ENCODE measurements around the gene SORL1.
A peak's percentile ranks its signal among the peaks of the same experiment; 100 is the strongest.

SORL1 gene

GRCh38 chr11:121521145-121522042 is 69.3 kb downstream of the SORL1 start:
- H3K27me3 ChIP-seq, result no peaks in the 10 kb centered on the region
- peaks cover 7% of the 10 kb centered on the region for H3K9me3 ChIP-seq
- H3K36me3 ChIP-seq, result peaks cover 99% of the 10 kb centered on the region
- H3K4me3 ChIP-seq (ENCODE audit: low read depth in 1 of 2, low read length in 1 of 2), result no peak overlapping the region
- no peak for TF ChIP-seq CTCF (IDR thresholded peaks at IDR 0.05)
- H3K27ac ChIP-seq, result no peak overlapping the region
- H3K4me1 ChIP-seq (ENCODE audit: control insufficient read depth in 1 of 2, insufficient read depth in 1 of 2, low read depth in 1 of 2, low read length in 1 of 2), result peaks cover 6 to 19% of the 10 kb centered on the region in 2 experiments

GRCh38 chr11:121522043-121522941 is 70.2 kb downstream of the SORL1 start:
- H3K27ac ChIP-seq, result no peak overlapping the region
- H3K4me1 ChIP-seq (ENCODE audit: control insufficient read depth in 1 of 2, insufficient read depth in 1 of 2, low read depth in 1 of 2, low read length in 1 of 2), result peaks cover 6 to 19% of the 10 kb centered on the region in 2 experiments
- H3K9me3 ChIP-seq, result peaks cover 7% of the 10 kb centered on the region
- H3K4me3 ChIP-seq (ENCODE audit: low read depth in 1 of 2, low read length in 1 of 2), result no peak overlapping the region
- TF ChIP-seq CTCF (IDR thresholded peaks at IDR 0.05), result no peak
- H3K36me3 ChIP-seq, result peaks cover 91% of the 10 kb centered on the region
- no peaks in the 10 kb centered on the region for H3K27me3 ChIP-seq

GRCh38 chr11:121523581-121524232 is 71.6 kb downstream of the SORL1 start:
- Histone ChIP-seq H3K27ac (peak overlapping the region; percentile 49), H3K4me3 (ENCODE audit: low read depth in 1 of 2, low read length in 1 of 2) (no peak overlapping the region), H3K27me3 (no peaks in the 10 kb centered on the region), H3K9me3 (peaks cover 7% of the 10 kb centered on the region), H3K36me3 (peaks cover 85% of the 10 kb centered on the region), H3K4me1 (ENCODE audit: control insufficient read depth in 1 of 2, insufficient read depth in 1 of 2, low read depth in 1 of 2, low read length in 1 of 2) (peaks cover 6 to 19% of the 10 kb centered on the region in 2 experiments)
- no peak for TF ChIP-seq CTCF (IDR thresholded peaks at IDR 0.05)

GRCh38 chr11:121524233-121524631 is 72.1 kb downstream of the SORL1 start:
- peaks cover 6 to 19% of the 10 kb centered on the region in 2 experiments for H3K4me1 ChIP-seq (ENCODE audit: control insufficient read depth in 1 of 2, insufficient read depth in 1 of 2, low read depth in 1 of 2, low read length in 1 of 2)
- TF ChIP-seq CTCF (IDR thresholded peaks at IDR 0.05), result no peak
- peaks cover 7% of the 10 kb centered on the region for H3K9me3 ChIP-seq
- peak overlapping the region; percentile 49 for H3K27ac ChIP-seq
- no peaks in the 10 kb centered on the region for H3K27me3 ChIP-seq
- H3K36me3 ChIP-seq, result peaks cover 85% of the 10 kb centered on the region
- no peak overlapping the region for H3K4me3 ChIP-seq (ENCODE audit: low read depth in 1 of 2, low read length in 1 of 2)

- H3K4me1 ChIP-seq (ENCODE audit: control insufficient read depth in 1 of 2, insufficient read depth in 1 of 2, low read depth in 1 of 2, low read length in 1 of 2), result peaks cover 4 to 13% of the 10 kb centered on the region in 2 experiments
- H3K36me3 ChIP-seq, result peaks cover 83% of the 10 kb centered on the region
- H3K27me3 ChIP-seq, result no peaks in the 10 kb centered on the region
- peaks cover 7% of the 10 kb centered on the region for H3K9me3 ChIP-seq
- TF ChIP-seq CTCF (IDR thresholded peaks at IDR 0.05), result no peak
- H3K4me3 ChIP-seq (ENCODE audit: low read depth in 1 of 2, low read length in 1 of 2), result no peak overlapping the region
- no peak overlapping the region for H3K27ac ChIP-seq
Observed at GRCh38 chr11:121525376-121525775, 73.3 kb downstream of the SORL1 start.
